Astrocyte of the spinal cord (primary cell): ENCODE data around the gene DIP2C.

Experiments used
- DNase-seq: peaks from one replicate; pipeline ENCODE4 v3.0.0; 2011; ENCODE audit warnings: low read depth, low spot score
- H3K4me3 ChIP-seq: 2 replicates; pipeline ENCODE4 v1.5.1; 2011; ENCODE audit warnings: low read depth, mild to moderate bottlenecking, low read length, moderate library complexity
- CTCF ChIP-seq: IDR thresholded peaks from 2 replicates; pipeline ENCODE4 v1.5.1; 2012; ENCODE audit warnings: low read depth, mild to moderate bottlenecking, low read length, inconsistent platforms
- in situ Hi-C: cut with HindIII; loops from 2 replicates; pipeline ENCODE4 v1.10.0; 2017; ENCODE audit warnings: low sequenced_read_pairs

Gene DIP2C

GRCh38 chr10:580778-581177 lies 108.7 kb downstream of the DIP2C start:
- in situ Hi-C loops: no loop called here
- no peak for TF ChIP-seq CTCF
- DNase-seq: peak; percentile 83
- no peak overlapping the region for H3K4me3 ChIP-seq

- no peak for DNase-seq
- in situ Hi-C loops: no loop called here
- no peak for TF ChIP-seq CTCF
- H3K4me3 ChIP-seq: no peak overlapping the region
Observed at GRCh38 chr10:576130-576465, 113.4 kb downstream of the DIP2C start.

GRCh38 chr10:575402-576129 lies 113.9 kb downstream of the DIP2C start:
- H3K4me3 ChIP-seq: no peak overlapping the region

GRCh38 chr10:572696-573095 lies 116.8 kb downstream of the DIP2C start:
- no peak for TF ChIP-seq CTCF
- no peak for DNase-seq
- in situ Hi-C loops: no loop called here
- H3K4me3 ChIP-seq: no peak overlapping the region

More at GRCh38 chr10:575402-576129, 113.9 kb downstream of the DIP2C start:
- no peak for DNase-seq
- TF ChIP-seq CTCF: no peak
- in situ Hi-C loops: no loop called here

GRCh38 chr10:571688-572451 lies 117.6 kb downstream of the DIP2C start:
- in situ Hi-C loops: no loop called here
- H3K4me3 ChIP-seq: no peak overlapping the region
- no peak for DNase-seq
- no peak for TF ChIP-seq CTCF

GRCh38 chr10:571166-571565 lies 118.3 kb downstream of the DIP2C start:
- H3K4me3 ChIP-seq: no peak overlapping the region
- DNase-seq: no peak
- TF ChIP-seq CTCF: no peak
- in situ Hi-C loops: no loop called here
